ENCODE measurements around the gene ZNF594. TPM values are rescaled to one million over a fixed set of nuclear protein-coding genes. Genes with fewer than 3 reads are reported as not detected.

ZNF594 gene
- total and polyA plus RNA-seq, 2 of the 8 experiments (the other 6 are each of a cell fraction or from before 2014, with no cell fraction given): 3.6 to 14.3 TPM

DNA sequence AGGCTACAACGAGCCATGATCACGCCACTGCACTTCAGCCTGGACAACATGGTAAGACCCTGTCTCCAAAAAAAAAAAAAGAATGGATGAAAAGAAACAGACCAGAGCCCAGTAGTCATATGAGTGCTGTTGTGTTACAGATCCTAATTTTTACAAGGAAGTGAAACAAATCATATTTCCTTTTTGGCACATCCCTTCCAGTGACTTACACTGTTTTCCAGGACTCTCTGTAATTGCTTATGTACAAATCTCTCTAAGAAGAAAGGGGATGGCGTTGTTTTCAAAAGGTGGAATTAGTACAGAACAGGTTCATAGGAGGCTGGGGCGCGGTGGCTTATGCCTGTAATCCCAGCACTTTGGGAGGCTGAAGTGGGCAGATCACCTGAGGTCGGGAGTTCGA lies 19.8 kb upstream of the ZNF594 start (continued):
- TF ChIP-seq, protein P1, sequence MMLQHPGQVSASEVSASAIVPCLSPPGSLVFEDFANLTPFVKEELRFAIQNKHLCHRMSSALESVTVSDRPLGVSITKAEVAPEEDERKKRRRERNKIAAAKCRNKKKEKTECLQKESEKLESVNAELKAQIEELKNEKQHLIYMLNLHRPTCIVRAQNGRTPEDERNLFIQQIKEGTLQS (IDR thresholded peaks at IDR 0.05; ENCODE audit: insufficient read depth, low read depth, low read length): no peak
- no peak for TF ChIP-seq NRF1 (IDR thresholded peaks at IDR 0.05; ENCODE audit: low read depth, low read length)
- no peak for TF ChIP-seq TBP (IDR thresholded peaks at IDR 0.05; ENCODE audit: low read depth, low read length)

Measured in H1 (cell line).